ENCODE results near the gene LRP10.

Gene LRP10

GRCh38 chr14:22886500-22887259 is 15.1 kb downstream of the LRP10 start:
- Mint-ChIP-seq H3K27me3 (no peaks in the 10 kb centered on the region), H3K27ac (peak overlapping the region; percentile 86), H3K9me3 (no peaks in the 10 kb centered on the region), H3K36me3 (ENCODE audit: low read depth) (no peaks in the 10 kb centered on the region), H3K4me3 (peak overlapping the region; percentile 81), H3K4me1 (ENCODE audit: low read depth) (peaks cover 64% of the 10 kb centered on the region)

GRCh38 chr14:22887260-22887989 is 15.9 kb downstream of the LRP10 start:
- no peaks in the 10 kb centered on the region for H3K9me3 Mint-ChIP-seq

DNA sequence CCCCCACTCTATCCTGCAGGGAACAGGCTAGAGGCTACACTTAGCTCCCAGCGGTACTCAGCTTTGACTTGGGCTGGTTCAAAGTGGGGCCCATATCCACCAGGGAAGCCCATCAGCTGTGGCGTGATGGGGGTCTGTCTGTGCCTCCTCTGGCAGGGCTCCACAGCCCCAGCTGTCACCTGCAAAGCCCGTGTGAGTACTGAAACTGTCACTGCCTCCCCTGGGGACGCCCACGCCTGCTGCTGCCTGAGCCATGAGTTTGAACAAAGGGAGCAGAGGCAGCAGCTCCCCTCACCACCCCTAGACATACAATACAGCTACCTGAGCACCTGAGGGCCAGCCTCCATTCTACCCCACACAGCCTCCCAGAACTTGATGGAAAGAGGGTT is 16.4 kb downstream of the LRP10 start:
- H3K4me1 Mint-ChIP-seq (ENCODE audit: low read depth) = peaks cover 54% of the 10 kb centered on the region
- H3K27ac Mint-ChIP-seq = no peak overlapping the region
- H3K9me3 Mint-ChIP-seq = no peaks in the 10 kb centered on the region
- H3K36me3 Mint-ChIP-seq (ENCODE audit: low read depth) = no peaks in the 10 kb centered on the region
- no peaks in the 10 kb centered on the region for H3K27me3 Mint-ChIP-seq
- H3K4me3 Mint-ChIP-seq = peak overlapping the region; percentile 81

More at GRCh38 chr14:22887260-22887989, 15.9 kb downstream of the LRP10 start:
- Mint-ChIP-seq H3K4me3 (peak overlapping the region; percentile 81), H3K27me3 (no peaks in the 10 kb centered on the region), H3K36me3 (ENCODE audit: low read depth) (no peaks in the 10 kb centered on the region), H3K4me1 (ENCODE audit: low read depth) (peaks cover 60% of the 10 kb centered on the region), H3K27ac (peak overlapping the region; percentile 86)

DNA sequence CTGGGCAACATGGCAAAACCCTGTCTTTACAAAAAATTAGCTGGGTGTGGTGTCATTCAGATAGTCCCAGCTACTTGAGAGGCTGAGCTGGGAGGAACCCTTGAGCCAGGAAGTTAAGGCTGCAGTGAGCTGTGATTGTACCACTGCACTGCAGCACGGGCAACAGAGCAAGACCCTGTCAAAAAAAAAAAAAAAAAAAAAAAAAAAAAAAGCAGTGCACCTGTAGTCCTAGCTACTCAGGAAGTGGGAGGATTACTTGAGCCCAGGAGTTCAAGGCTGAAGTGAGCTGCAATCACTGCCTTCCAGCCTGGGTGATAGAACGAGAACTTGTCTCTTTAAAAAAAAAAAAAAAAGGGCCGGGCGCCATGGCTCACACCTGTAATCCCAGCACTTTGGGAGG is 17.1 kb downstream of the LRP10 start:
- Mint-ChIP-seq H3K27ac (no peak overlapping the region), H3K36me3 (ENCODE audit: low read depth) (no peaks in the 10 kb centered on the region), H3K4me3 (no peak overlapping the region), H3K27me3 (no peaks in the 10 kb centered on the region), H3K4me1 (ENCODE audit: low read depth) (peaks cover 47% of the 10 kb centered on the region), H3K9me3 (no peaks in the 10 kb centered on the region)

DNA sequence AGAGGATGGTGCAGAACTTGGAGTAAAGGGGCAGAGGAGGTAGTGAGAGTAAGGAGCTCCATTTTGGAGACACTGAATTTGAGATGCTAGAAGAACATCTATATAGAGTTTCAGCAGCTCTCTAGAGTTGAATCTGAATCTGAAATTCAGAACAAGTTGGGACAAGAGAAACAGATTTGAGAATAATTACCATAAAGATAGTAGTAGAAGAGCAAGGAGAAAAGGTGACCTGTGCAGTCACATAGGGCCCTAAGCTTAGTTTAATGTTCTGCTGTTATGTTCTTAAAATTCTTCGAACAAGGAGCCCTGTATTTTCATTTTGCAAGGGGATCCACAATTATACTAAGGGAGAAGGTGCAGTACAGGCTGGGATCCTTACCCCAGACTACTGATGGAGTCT is 18.9 kb downstream of the LRP10 start:
- Mint-ChIP-seq H3K9me3 (no peaks in the 10 kb centered on the region), H3K36me3 (ENCODE audit: low read depth) (no peaks in the 10 kb centered on the region), H3K27ac (no peak overlapping the region), H3K4me3 (no peak overlapping the region), H3K4me1 (ENCODE audit: low read depth) (peaks cover 35% of the 10 kb centered on the region), H3K27me3 (no peaks in the 10 kb centered on the region)

GRCh38 chr14:22892488-22892887 is 20.9 kb downstream of the LRP10 start:
- H3K27ac Mint-ChIP-seq = no peak overlapping the region

GRCh38 chr14:22893706-22894105 is 22.2 kb downstream of the LRP10 start:
- H3K27ac Mint-ChIP-seq = no peak overlapping the region
- no peaks in the 10 kb centered on the region for H3K27me3 Mint-ChIP-seq
- H3K36me3 Mint-ChIP-seq (ENCODE audit: low read depth) = peaks cover 3% of the 10 kb centered on the region
- no peaks in the 10 kb centered on the region for H3K9me3 Mint-ChIP-seq
- no peak overlapping the region for H3K4me3 Mint-ChIP-seq
- H3K4me1 Mint-ChIP-seq (ENCODE audit: low read depth) = peaks cover 15% of the 10 kb centered on the region

More at GRCh38 chr14:22892488-22892887, 20.9 kb downstream of the LRP10 start:
- Mint-ChIP-seq H3K4me1 (ENCODE audit: low read depth) (peaks cover 18% of the 10 kb centered on the region), H3K36me3 (ENCODE audit: low read depth) (no peaks in the 10 kb centered on the region), H3K27me3 (no peaks in the 10 kb centered on the region), H3K4me3 (no peak overlapping the region), H3K9me3 (no peaks in the 10 kb centered on the region)

GRCh38 chr14:22895402-22895801 is 23.9 kb downstream of the LRP10 start:
- H3K27ac Mint-ChIP-seq = no peak overlapping the region
- no peaks in the 10 kb centered on the region for H3K9me3 Mint-ChIP-seq
- H3K36me3 Mint-ChIP-seq (ENCODE audit: low read depth) = peaks cover 9% of the 10 kb centered on the region
- no peak overlapping the region for H3K4me3 Mint-ChIP-seq
- no peaks in the 10 kb centered on the region for H3K27me3 Mint-ChIP-seq
- H3K4me1 Mint-ChIP-seq (ENCODE audit: low read depth) = peaks cover 16% of the 10 kb centered on the region

DNA sequence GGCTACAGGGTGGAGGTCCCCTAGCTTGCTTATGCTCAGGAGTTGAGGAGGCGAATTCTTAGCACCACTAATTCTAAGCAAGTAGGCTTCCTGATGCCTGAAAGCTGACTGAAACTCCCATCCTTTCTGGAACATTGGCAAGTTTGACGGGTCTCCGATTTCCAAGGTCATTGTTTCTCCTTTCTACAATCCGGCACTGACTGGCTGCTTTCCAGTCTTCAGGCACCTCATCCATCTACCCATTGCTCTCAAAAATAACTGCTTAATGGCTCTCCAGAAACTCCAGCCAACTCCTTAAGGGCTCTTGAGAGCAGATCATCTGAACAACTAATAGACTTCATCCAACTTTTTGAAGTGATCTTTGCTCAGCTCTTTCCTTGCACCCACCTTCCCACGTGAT is 24.8 kb downstream of the LRP10 start:
- H3K9me3 Mint-ChIP-seq = no peaks in the 10 kb centered on the region
- no peaks in the 10 kb centered on the region for H3K27me3 Mint-ChIP-seq
- no peak overlapping the region for H3K4me3 Mint-ChIP-seq
- H3K4me1 Mint-ChIP-seq (ENCODE audit: low read depth) = peaks cover 16% of the 10 kb centered on the region
- no peak overlapping the region for H3K27ac Mint-ChIP-seq
- peaks cover 14% of the 10 kb centered on the region for H3K36me3 Mint-ChIP-seq (ENCODE audit: low read depth)

DNA sequence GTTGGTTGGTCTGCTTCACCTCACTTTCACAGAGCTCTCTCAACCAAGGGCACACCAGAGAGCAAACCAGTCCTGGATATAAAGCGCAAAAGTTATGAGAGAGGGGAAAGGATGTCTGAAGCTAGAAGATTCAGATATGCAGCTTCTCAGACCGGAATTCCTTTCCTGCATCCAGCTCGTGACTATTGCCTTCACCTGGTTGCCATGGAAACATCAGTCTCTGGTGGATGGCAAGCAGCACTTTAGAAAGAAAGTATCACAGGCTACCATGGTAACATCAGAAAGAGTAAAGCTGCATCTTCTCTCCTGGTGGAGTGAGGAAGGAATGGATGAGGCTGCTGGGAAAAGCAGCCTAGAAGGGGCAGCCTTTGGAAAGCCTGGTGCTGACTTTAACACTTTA is 25.2 kb downstream of the LRP10 start:
- no peak overlapping the region for H3K4me3 Mint-ChIP-seq
- peaks cover 16% of the 10 kb centered on the region for H3K4me1 Mint-ChIP-seq (ENCODE audit: low read depth)
- H3K9me3 Mint-ChIP-seq = no peaks in the 10 kb centered on the region

GRCh38 chr14:22897357-22897756 is 25.8 kb downstream of the LRP10 start:
- H3K27ac Mint-ChIP-seq = no peak overlapping the region
- H3K36me3 Mint-ChIP-seq (ENCODE audit: low read depth) = peaks cover 24% of the 10 kb centered on the region
- H3K4me3 Mint-ChIP-seq = no peak overlapping the region
- H3K4me1 Mint-ChIP-seq (ENCODE audit: low read depth) = peaks cover 16% of the 10 kb centered on the region
- no peaks in the 10 kb centered on the region for H3K27me3 Mint-ChIP-seq
- no peaks in the 10 kb centered on the region for H3K9me3 Mint-ChIP-seq

More for the DNA sequence above, 25.2 kb downstream of the LRP10 start:
- Mint-ChIP-seq H3K27me3 (no peaks in the 10 kb centered on the region), H3K36me3 (ENCODE audit: low read depth) (peaks cover 18% of the 10 kb centered on the region), H3K27ac (no peak overlapping the region)

DNA sequence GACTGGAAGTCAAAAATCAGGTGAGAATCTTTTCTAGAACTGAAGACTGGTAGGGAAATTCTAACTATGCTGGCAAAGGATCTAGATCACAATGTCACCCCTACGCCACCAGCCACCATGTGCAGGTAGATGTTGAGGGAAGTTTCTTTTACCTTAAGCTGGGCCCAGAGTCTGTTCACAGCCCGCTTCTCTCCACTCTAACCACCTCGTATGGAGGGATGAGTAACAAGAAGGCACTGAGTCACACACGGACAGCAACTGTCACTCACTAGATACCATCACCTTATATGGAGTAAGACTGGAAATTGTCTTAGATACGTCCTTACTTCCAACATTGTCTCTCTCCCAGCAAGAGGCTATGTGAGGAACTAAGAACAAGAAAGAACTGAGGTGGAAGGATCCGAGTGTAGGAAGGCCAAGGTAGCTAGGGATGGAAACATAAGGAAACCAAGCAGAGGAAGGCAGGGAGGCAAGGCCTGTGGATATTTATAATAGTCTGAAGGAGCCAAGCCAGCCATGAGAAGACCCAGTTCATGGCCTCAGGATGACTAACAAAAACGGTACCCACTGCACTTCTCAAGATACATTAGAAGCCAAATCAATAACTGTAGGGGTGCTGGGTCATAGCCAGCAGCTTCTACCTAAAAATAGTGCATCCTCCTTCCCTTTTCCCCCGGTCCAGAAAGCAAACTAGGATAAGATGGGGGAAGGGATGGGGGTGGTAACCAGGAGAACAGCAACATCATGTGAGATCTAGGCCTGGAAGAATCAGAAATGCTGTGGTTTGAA is 27.0 kb downstream of the LRP10 start:
- Mint-ChIP-seq H3K9me3 (no peaks in the 10 kb centered on the region), H3K27ac (peak overlapping the region; percentile 53), H3K27me3 (no peaks in the 10 kb centered on the region), H3K4me3 (no peak overlapping the region), H3K36me3 (ENCODE audit: low read depth) (peaks cover 32% of the 10 kb centered on the region), H3K4me1 (ENCODE audit: low read depth) (peaks cover 16% of the 10 kb centered on the region)

DNA sequence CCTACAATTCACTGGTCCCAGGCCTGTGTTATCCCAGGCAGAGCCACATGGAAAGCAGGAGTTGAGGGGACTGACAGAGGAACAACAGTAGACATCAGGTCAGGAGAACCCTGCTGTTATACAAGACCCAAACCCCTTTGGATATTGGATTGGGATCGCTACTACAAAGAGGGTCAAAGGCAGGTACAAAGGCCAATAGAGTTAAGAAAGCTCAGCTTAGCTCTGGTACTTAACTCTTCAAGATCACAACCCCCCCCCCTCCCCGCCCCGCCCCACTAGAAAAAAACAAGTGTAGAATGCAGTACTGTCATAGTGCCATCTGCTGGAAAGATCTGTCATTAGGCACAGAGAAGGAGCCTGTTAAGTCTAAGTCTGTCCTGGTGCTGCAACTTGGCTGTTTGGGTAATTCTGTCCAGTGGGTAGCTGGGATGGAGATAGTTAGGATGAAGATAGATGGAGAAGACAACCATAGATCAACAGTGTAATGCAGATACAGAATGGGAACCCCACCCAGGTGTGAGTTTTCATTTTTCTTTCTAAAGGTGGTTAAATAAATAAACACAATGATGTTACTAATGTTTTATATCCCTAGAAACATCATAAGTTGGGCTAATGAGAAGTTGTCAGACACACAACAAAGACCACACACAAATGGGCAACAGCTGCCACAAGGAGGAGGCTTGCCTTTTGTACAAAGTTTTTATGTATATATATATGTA is 28.7 kb downstream of the LRP10 start:
- Mint-ChIP-seq H3K27ac (no peak overlapping the region), H3K36me3 (ENCODE audit: low read depth) (peaks cover 50% of the 10 kb centered on the region), H3K4me3 (no peak overlapping the region), H3K9me3 (no peaks in the 10 kb centered on the region), H3K27me3 (no peaks in the 10 kb centered on the region), H3K4me1 (ENCODE audit: low read depth) (peaks cover 16% of the 10 kb centered on the region)

DNA sequence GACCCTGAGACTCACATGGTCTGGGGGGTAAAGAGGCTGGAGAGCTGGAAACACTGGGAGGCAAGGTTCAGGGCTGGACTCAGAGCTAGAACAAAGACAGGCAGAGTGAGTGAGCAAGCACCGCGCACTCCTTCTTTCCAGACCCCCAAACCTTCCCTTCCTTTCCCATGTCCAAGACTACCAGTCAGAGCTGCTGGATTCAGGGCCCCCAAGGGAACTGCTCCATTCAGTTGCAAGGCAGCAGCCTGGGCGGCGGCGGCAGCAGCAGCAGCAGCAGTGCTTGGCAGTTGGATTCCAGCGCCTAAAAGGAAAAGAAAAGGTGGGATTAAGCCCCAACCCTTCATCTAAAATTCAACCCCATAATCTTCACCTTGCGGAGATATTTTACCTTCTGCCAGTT is 30.3 kb downstream of the LRP10 start:
- Mint-ChIP-seq H3K9me3 (no peaks in the 10 kb centered on the region), H3K4me3 (no peak overlapping the region), H3K27me3 (no peaks in the 10 kb centered on the region), H3K4me1 (ENCODE audit: low read depth) (peaks cover 16% of the 10 kb centered on the region), H3K36me3 (ENCODE audit: low read depth) (peaks cover 64% of the 10 kb centered on the region), H3K27ac (no peak overlapping the region)

Data from stimulated activated naive CD8-positive, alpha-beta T cell treated with anti-CD3 and anti-CD28 coated beads, Interleukin-15, Interleukin-2, amounts not matched to agents 100 ng/mL and 50 ng/mL, for 24 hours (primary cell).